Cardiac fibroblast (primary cell): ENCODE measurements around the gene ACP6.

Experiments
- DNase-seq, 2 donors: peaks; one replicate each; pipeline versions ENCODE4 v3.0.0 to v3.0.0-alpha.2; 2010; ENCODE audit warnings: low read depth in 2 of 2
- H3K4me3 ChIP-seq, 2 donors: replicated peaks in 1 of 2; 1 replicate in 1 of 2; 2 replicates in 1 of 2; pipeline ENCODE4 v1.5.1; 2011; ENCODE audit warnings: low read depth in 2 of 2, low read length in 2 of 2, mild to moderate bottlenecking in 2 of 2, moderate library complexity in 1 of 2
- CTCF ChIP-seq: IDR thresholded peaks from one replicate; pipeline ENCODE4 v1.5.1; 2011; ENCODE audit warnings: low read depth, mild to moderate bottlenecking, low read length, inconsistent platforms

ACP6 gene

GRCh38 chr1:147673406-147673805, 3.1 kb upstream of the ACP6 start:
- DNase-seq = peak in 1 of 2 donors; percentile 82
- H3K4me3 ChIP-seq = no peak overlapping the region
- TF ChIP-seq CTCF = no peak

DNA sequence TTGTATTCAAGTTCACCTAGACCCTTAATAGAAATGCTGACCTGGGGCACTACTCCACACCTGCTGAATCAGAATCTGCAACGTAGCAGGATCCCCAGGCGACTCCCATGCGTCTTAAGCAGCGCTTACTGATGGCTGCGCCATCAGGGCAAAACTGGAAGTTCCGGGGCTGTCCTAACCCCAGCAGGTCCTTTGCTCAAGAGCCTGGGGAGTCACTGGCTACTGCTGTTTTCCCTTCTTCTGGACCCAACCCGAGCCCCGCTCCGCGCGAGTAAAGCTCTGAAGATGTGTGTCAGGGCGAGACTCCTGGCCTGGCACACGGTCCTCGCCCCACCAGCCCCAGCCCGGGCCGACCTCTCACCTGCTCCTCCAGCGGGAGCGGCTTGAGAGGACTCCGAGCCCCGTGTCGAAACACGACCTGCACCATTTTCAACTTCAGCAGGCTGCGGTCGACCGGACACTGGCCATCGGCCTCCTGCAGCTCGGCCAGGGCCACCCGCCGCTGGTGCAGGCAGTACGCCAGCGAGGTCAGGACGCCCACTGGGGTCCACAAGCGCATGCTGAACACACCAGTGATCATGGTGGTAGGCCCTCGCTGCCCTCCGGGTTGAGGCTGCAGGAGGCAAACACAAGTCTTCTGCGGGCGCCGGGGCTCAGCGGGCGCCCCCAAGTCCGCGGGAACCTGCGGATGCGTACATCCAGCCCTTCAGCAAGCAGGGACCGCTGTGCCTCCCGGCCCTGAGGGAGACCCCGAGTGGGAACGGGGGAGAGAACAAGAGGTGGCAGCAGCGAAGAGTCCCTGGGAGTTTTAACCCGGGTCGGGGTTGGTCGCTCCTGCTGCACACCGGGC, 630 bp downstream of the ACP6 start:
- H3K4me3 ChIP-seq = peak overlapping the region; percentile 79 to 82
- no peak for TF ChIP-seq CTCF
- DNase-seq = peak; percentile 44 to 57

GRCh38 chr1:147665521-147665920, 4.8 kb downstream of the ACP6 start:
- DNase-seq = peak in 1 of 2 donors; percentile 11
- TF ChIP-seq CTCF = peak; percentile 28
- H3K4me3 ChIP-seq = no peak overlapping the region

- TF ChIP-seq CTCF = no peak
- DNase-seq = no peak
These were observed 6.1 kb downstream of the ACP6 start for GRCh38 chr1:147664206-147664605.

GRCh38 chr1:147654511-147654910, 15.8 kb downstream of the ACP6 start:
- no peak overlapping the region for H3K4me3 ChIP-seq
- DNase-seq = no peak
- no peak for TF ChIP-seq CTCF

More at GRCh38 chr1:147664206-147664605, 6.1 kb downstream of the ACP6 start:
- no peak overlapping the region for H3K4me3 ChIP-seq

DNA sequence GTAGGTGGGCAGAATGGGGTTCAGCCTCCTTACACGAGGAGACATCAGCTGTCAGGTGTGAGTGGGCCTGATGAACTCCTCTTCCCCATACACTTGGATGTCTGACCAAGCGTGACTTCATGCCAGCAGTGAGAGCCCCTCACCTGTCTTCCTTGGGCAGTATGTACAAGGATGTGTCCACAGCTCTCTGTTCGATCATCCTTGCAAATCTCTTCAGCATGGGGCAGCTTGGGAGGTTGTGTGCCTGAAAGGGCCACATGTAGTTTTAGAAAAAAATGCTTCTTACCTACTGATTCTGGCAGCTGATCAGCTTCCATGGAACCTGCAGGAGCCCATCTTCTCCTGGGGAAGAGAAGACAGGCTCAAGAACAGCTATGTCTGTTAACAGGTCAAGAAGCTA, 18.0 kb downstream of the ACP6 start:
- no peak overlapping the region for H3K4me3 ChIP-seq
- no peak for DNase-seq
- TF ChIP-seq CTCF = no peak
